ENCODE results near the gene PRR5L.

GRCh38 chr11:36436589-36436988 lies 140.5 kb downstream of the PRR5L start:
- TF ChIP-seq EP300 (IDR thresholded peaks at IDR 0.05) (no peak), CTCF (IDR thresholded peaks at IDR 0.05) (no peak)

Measured in sigmoid colon (tissue), 4 donors.